K562 (cell line): Measurements from ENCODE around the gene VAMP4. TPM values are rescaled to one million over a fixed set of nuclear protein-coding genes. Genes with fewer than 3 reads are reported as not detected.
A peak's percentile ranks its signal among the peaks of the same experiment; 100 is the strongest.
"Not testable (repeated sequence)": the region's sequence is repeated elsewhere in the genome, so short reads cannot be mapped to it uniquely, and the experiment has no call there.

ENCODE experiments used
- ATAC-seq: fragments of 200-7000 bp; cut with Tn5 transposase; 3 replicates; pipeline ENCODE4 v1.9.1; 2020; ENCODE audit warnings: moderate library complexity
- BruUV-seq: library from RNA; stranded (reverse); fragments of 400-500 nt; replicated peaks from 2 replicates; lab custom pipeline; 2021; lab: Mats Ljungman, UMichigan
- CTCF ChIA-PET: fragments of 300-600 bp; formaldehyde crosslinking; extraction: SDS; loops from one replicate; lab custom pipeline; 2021; ENCODE audit warnings: low intra/inter-chr PET ratio; lab: Yijun Ruan, JAX
- POLR2A ChIA-PET: fragments of 300-600, 350-650 bp; sonication (Branson Sonifier 250); formaldehyde crosslinking; extraction: SDS; loops from one replicate; lab custom pipeline; 2021; ENCODE audit warnings: antibody characterized with exemption, inconsistent platforms; lab: Yijun Ruan, JAX
- DNase-seq, 4 experiments: peaks; one replicate each; pipeline versions ENCODE4 v3.0.0 to v3.0.0-alpha.2; 2011 to 2018; ENCODE audit warnings: low spot score in 3 of 4, mixed read lengths in 3 of 4; ENCODE audit errors: extremely low read depth in 1 of 4
- FAIRE-seq: peaks from 2 replicates; lab custom pipeline; 2011; peaks lifted over from hg19 to GRCh38; lab: Jason Lieb, UNC
- H2AFZ ChIP-seq: 2 replicates; pipeline ENCODE4 v1.6.0; 2011; ENCODE audit warnings: low read depth, low read length, control low read depth, inconsistent platforms
- H3K27ac ChIP-seq: fragments of 200-600 bp; 3 replicates; pipeline ENCODE4 v1.8.0; 2011; ENCODE audit warnings: low read depth, mild to moderate bottlenecking, control low read depth, inconsistent platforms, low read length, moderate library complexity, mixed read lengths; ENCODE audit errors: extremely low read depth
- H3K27me3 ChIP-seq, 2 experiments: fragments of 300-600 bp in 1 of 2; 2 replicates in 1 of 2; 3 replicates in 1 of 2; pipeline versions ENCODE4 v1.6.0 to v1.8.0; 2011; ENCODE audit warnings: inconsistent platforms in 2 of 2, low read length in 2 of 2, mild to moderate bottlenecking in 1 of 2, mixed read lengths in 1 of 2, moderate library complexity in 1 of 2; ENCODE audit not compliant: control insufficient read depth in 2 of 2, insufficient read depth in 2 of 2
- H3K36me3 ChIP-seq: fragments of 300-600 bp; 3 replicates; pipeline ENCODE4 v1.8.0; 2011; ENCODE audit warnings: mild to moderate bottlenecking, low read length, inconsistent platforms; ENCODE audit not compliant: control insufficient read depth, insufficient read depth
- H3K4me1 ChIP-seq, 2 experiments: fragments of 200-600 bp in 1 of 2; replicated peaks in 1 of 2; 2 replicates in 1 of 2; 3 replicates in 1 of 2; pipeline versions ENCODE4 v1.5.1 to v1.8.0; 2011; ENCODE audit warnings: inconsistent platforms in 2 of 2, low read length in 2 of 2, mild to moderate bottlenecking in 1 of 2, mixed read lengths in 1 of 2, moderate library complexity in 1 of 2; ENCODE audit not compliant: control insufficient read depth in 2 of 2, insufficient read depth in 2 of 2
- H3K4me2 ChIP-seq: 2 replicates; pipeline ENCODE4 v1.6.1; 2011; ENCODE audit warnings: low read length, control low read depth, inconsistent platforms, mixed read lengths; ENCODE audit not compliant: insufficient read depth
- H3K4me3 ChIP-seq: fragments of 200-600 bp; sonication (generic), shearing (Covaris generic); 2 replicates; pipeline ENCODE4 v1.5.1; 2016; ENCODE audit warnings: control low read depth, inconsistent platforms
- H3K79me2 ChIP-seq: fragments of 200-600 bp; 3 replicates; pipeline ENCODE4 v1.8.0; 2011; ENCODE audit warnings: low read length, inconsistent platforms; ENCODE audit not compliant: control insufficient read depth, insufficient read depth
- H3K9ac ChIP-seq, 2 experiments: 2 replicates each; pipeline versions ENCODE4 v1.6.0 to v1.6.1; 2011; ENCODE audit warnings: low read depth in 2 of 2, low read length in 2 of 2, control low read depth in 1 of 2, inconsistent platforms in 1 of 2, mild to moderate bottlenecking in 1 of 2, mixed read lengths in 1 of 2; ENCODE audit not compliant: insufficient read depth in 1 of 2
- H3K9me1 ChIP-seq: one replicate; pipeline ENCODE4 v1.6.0; 2011; ENCODE audit warnings: inconsistent platforms, mild to moderate bottlenecking, low read length, moderate library complexity; ENCODE audit not compliant: control insufficient read depth, insufficient read depth
- H3K9me3 ChIP-seq: replicated peaks from 2 replicates; pipeline ENCODE4 v1.5.1; 2011; ENCODE audit warnings: low read depth, low read length, inconsistent platforms; ENCODE audit not compliant: control insufficient read depth, insufficient read depth
- H4K20me1 ChIP-seq: replicated peaks from 2 replicates; pipeline ENCODE4 v1.6.1; 2011; ENCODE audit warnings: low read length, inconsistent platforms, mixed read lengths; ENCODE audit not compliant: control insufficient read depth, insufficient read depth
- CBX1 ChIP-seq: sonication (generic); IDR thresholded peaks from 2 replicates; pipeline ENCODE4 v1.6.1; 2016; ENCODE audit warnings: antibody characterized with exemption, low read depth, mild to moderate bottlenecking
- CBX3 ChIP-seq, 2 experiments: IDR thresholded peaks; 1 replicate in 1 of 2; 2 replicates in 1 of 2; pipeline ENCODE4 v1.6.1; 2012; ENCODE audit warnings: inconsistent platforms in 2 of 2, low read length in 2 of 2, borderline replicate concordance in 1 of 2, control low read depth in 1 of 2
- CBX5 ChIP-seq: IDR thresholded peaks from 2 replicates; pipeline ENCODE4 v1.6.1; 2014; ENCODE audit warnings: low read depth, borderline replicate concordance
- EP300 ChIP-seq: IDR thresholded peaks from 2 replicates; pipeline ENCODE4 v1.6.1; 2012; ENCODE audit warnings: low read length, improper control_type of control experiment
- MTA3 ChIP-seq: fragments of 450-650 bp; formaldehyde crosslinking; IDR thresholded peaks from 2 replicates; pipeline ENCODE4 v1.6.1; 2017; ENCODE audit warnings: mild to moderate bottlenecking, borderline replicate concordance
- TRIM24 ChIP-seq, 2 experiments: fragments of 450-650 bp; IDR thresholded peaks; 2 replicates each; pipeline ENCODE4 v1.6.1; 2016
- TRIM28 ChIP-seq: fragments of 450-650 bp; IDR thresholded peaks from 2 replicates; pipeline ENCODE4 v1.6.1; 2017
- ZNF280B ChIP-seq: fragments of 250-450 bp; sonication (Bioruptor Pico); IDR thresholded peaks from 2 replicates; pipeline ENCODE4 v1.5.1; 2021; ENCODE audit warnings: mild to moderate bottlenecking
- WGBS: fragments of 100-300 bp; shearing (Covaris generic); methylation state at CpG from one replicate; pipeline ENCODE4 v1.1.6; 2016; ENCODE audit warnings: low coverage, mixed read lengths; ENCODE audit not compliant: insufficient coverage; ENCODE audit errors: missing lambda C conversion rate; 5-methylcytosine and 5-hydroxymethylcytosine counted together
- in situ Hi-C: fragments of 300-500 bp; cut with MboI; formaldehyde crosslinking; loops from 4 replicates; pipeline ENCODE4 v1.15.0; 2018; ENCODE audit warnings: inconsistent platforms, mixed read lengths
- intact Hi-C: fragments of 100-400 bp; cut with micrococcal nuclease; formaldehyde crosslinking; loops from 2 replicates; pipeline ENCODE4 v1.14.2; 2022
- polyA plus RNA-seq, 8 experiments: library from polyadenylated mRNA; depleted of rRNA in 4 of 8; stranded (reverse) in 5 of 8; unstranded in 3 of 8; fragments of >200 nt; fragmentation: Nextera tagmentation in 2 of 8; fragmentation: Illumina TruSeq in 1 of 8; extraction: Ambion mirVana in 2 of 8; extraction: Trizol in 1 of 8; gene quantifications; 2 replicates each; pipeline versions ENCODE4 v1.2.1 to v1.2.3, GENCODE V29; 2011 to 2014; ENCODE audit warnings: inconsistent platforms in 1 of 8, missing spikeins in 1 of 8
- total RNA-seq, 7 experiments: library from RNA; depleted of rRNA in 6 of 7; stranded (reverse); fragments of >200 nt in 6 of 7; fragmentation: Illumina TruSeq in 2 of 7; extraction: Trizol in 2 of 7; gene quantifications; 2 replicates each; pipeline versions ENCODE4 v1.2.1 to v1.2.3, GENCODE V29; 2011 to 2021; ENCODE audit warnings: low replicate concordance in 1 of 7
- TF ChIP-seq, protein P1 (sequence below): fragments of 450-650 bp; IDR thresholded peaks from 2 replicates; pipeline ENCODE4 v1.6.1; 2018; ENCODE audit warnings: mild to moderate bottlenecking, low read depth; ENCODE audit not compliant: partially characterized antibody

The VAMP4 gene
- total and polyA plus RNA-seq, 9 of the 15 experiments (the other 6 are each of a cell fraction or from before 2014, with no cell fraction given), result 3.3 to 21.4 (median 11.9) TPM

GRCh38 chr1:171723180-171723579, 18.7 kb downstream of the VAMP4 start:
- H3K79me2 ChIP-seq, intact Hi-C loops, ATAC-seq, DNase-seq, H4K20me1 ChIP-seq, H3K9me1 ChIP-seq, H3K4me1 ChIP-seq, in situ Hi-C loops, H2AFZ ChIP-seq, H3K9ac ChIP-seq, BruUV-seq, H3K4me2 ChIP-seq, H3K27me3 ChIP-seq, FAIRE-seq, H3K27ac ChIP-seq, H3K4me3 ChIP-seq, POLR2A ChIA-PET, H3K9me3 ChIP-seq: not testable (repeated sequence)
- peaks cover 15% of the 10 kb centered on the region; the same call in 2 of the 3 replicates for H3K36me3 ChIP-seq
- CTCF ChIA-PET, result interaction anchor here (0.7 kb wide), 1 partner anchor 79 kb away, joined by 3 read pairs; no protein-coding TSS in a partner anchor
- WGBS, result 86% methylated on average over 4 of the region's 4 CpGs
- peak in 1 of 2 experiments; percentile 38; a peak in 1 of 4 replicates for TF ChIP-seq TRIM24 (IDR thresholded peaks at IDR 0.05)
- 0 out of 2 replicates have a peak, but pooled peaks have one; percentile 44 for TF ChIP-seq ZNF280B
- TF ChIP-seq CBX3 (IDR thresholded peaks at IDR 0.05; ENCODE audit: borderline replicate concordance in 1 of 2, low read length in 2 of 2), result peak in 1 of 2 experiments; percentile 99; a peak in 2 of 3 replicates
- TF ChIP-seq EP300, result 0 out of 2 replicates have a peak, but pooled peaks have one; percentile 5
- TF ChIP-seq TRIM28, result peak; percentile 87
- TF ChIP-seq CBX5, result peak; percentile 96
- TF ChIP-seq, protein P1, sequence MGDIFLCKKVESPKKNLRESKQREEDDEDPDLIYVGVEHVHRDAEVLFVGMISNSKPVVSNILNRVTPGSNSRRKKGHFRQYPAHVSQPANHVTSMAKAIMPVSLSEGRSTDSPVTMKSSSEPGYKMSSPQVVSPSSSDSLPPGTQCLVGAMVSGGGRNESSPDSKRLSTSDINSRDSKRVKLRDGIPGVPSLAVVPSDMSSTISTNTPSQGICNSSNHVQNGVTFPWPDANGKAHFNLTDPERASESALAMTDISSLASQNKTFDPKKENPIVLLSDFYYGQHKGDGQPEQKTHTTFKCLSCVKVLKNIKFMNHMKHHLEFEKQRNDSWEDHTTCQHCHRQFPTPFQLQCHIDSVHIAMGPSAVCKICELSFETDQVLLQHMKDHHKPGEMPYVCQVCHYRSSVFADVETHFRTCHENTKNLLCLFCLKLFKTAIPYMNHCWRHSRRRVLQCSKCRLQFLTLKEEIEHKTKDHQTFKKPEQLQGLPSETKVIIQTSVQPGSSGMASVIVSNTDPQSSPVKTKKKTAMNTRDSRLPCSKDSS, result peak; percentile 45
- TF ChIP-seq CBX1, result 0 out of 2 replicates have a peak, but pooled peaks have one; percentile 22
- 0 out of 2 replicates have a peak, but pooled peaks have one; percentile 28 for TF ChIP-seq MTA3
